ENCODE measurements around the gene ELOVL6.
"Not testable (repeated sequence)": the region's sequence is repeated elsewhere in the genome, so short reads cannot be mapped to it uniquely, and the experiment has no call there.

The ELOVL6 gene

GRCh38 chr4:110120506-110120905 lies 77.9 kb downstream of the ELOVL6 start:
- no peak for DNase-seq

- no peak for DNase-seq
Observed at GRCh38 chr4:110119880-110120279, 78.5 kb downstream of the ELOVL6 start.

GRCh38 chr4:110119337-110119736 lies 79.1 kb downstream of the ELOVL6 start:
- DNase-seq = no peak

GRCh38 chr4:110112056-110112455 lies 86.4 kb downstream of the ELOVL6 start:
- DNase-seq = no peak

GRCh38 chr4:110109455-110109854 lies 89.0 kb downstream of the ELOVL6 start:
- no peak for DNase-seq

- DNase-seq = no peak
Observed at GRCh38 chr4:110108960-110109359, 89.5 kb downstream of the ELOVL6 start.

GRCh38 chr4:110108422-110108821 lies 90.0 kb downstream of the ELOVL6 start:
- no peak for DNase-seq

GRCh38 chr4:110107866-110108265 lies 90.5 kb downstream of the ELOVL6 start:
- DNase-seq = no peak

GRCh38 chr4:110106931-110107296 lies 91.5 kb downstream of the ELOVL6 start:
- DNase-seq = no peak

GRCh38 chr4:110104661-110105060 lies 93.8 kb downstream of the ELOVL6 start:
- no peak for DNase-seq

- no peak for DNase-seq
Observed at GRCh38 chr4:110099638-110100037, 98.8 kb downstream of the ELOVL6 start.

- DNase-seq = no peak
Observed at GRCh38 chr4:110096405-110096804, 102.0 kb downstream of the ELOVL6 start.

- DNase-seq = no peak
Observed at GRCh38 chr4:110092646-110093045, 105.8 kb downstream of the ELOVL6 start.

- DNase-seq = no peak
Observed at GRCh38 chr4:110091434-110092140, 106.8 kb downstream of the ELOVL6 start.

- no peak for DNase-seq
Observed at GRCh38 chr4:110088670-110089069, 109.7 kb downstream of the ELOVL6 start.

GRCh38 chr4:110087070-110087708 lies 111.2 kb downstream of the ELOVL6 start:
- no peak for DNase-seq

GRCh38 chr4:110085131-110085530 lies 113.3 kb downstream of the ELOVL6 start:
- DNase-seq = peak; percentile 23

GRCh38 chr4:110084154-110084553 lies 114.3 kb downstream of the ELOVL6 start:
- no peak for DNase-seq

- DNase-seq = not testable (repeated sequence)
Observed at GRCh38 chr4:110078148-110078547, 120.3 kb downstream of the ELOVL6 start.

- DNase-seq = not testable (repeated sequence)
Observed at GRCh38 chr4:110076828-110077227, 121.6 kb downstream of the ELOVL6 start.

- no peak for DNase-seq
Observed at GRCh38 chr4:110075891-110076290, 122.5 kb downstream of the ELOVL6 start.

- no peak for DNase-seq
Observed at GRCh38 chr4:110075083-110075738, 123.2 kb downstream of the ELOVL6 start.

- no peak for DNase-seq
Observed at GRCh38 chr4:110074570-110074969, 123.8 kb downstream of the ELOVL6 start.

All from CD4-positive, alpha-beta T cell treated with Interleukin-21 for 1 hour (primary cell).